HEK293 (cell line): ENCODE data around the gene SEC22C.

ENCODE experiments used
- BCL11A ChIP-seq: fragments of 450-650 bp; formaldehyde crosslinking; IDR thresholded peaks from 2 replicates; pipeline ENCODE4 v1.5.1; 2016; ENCODE audit warnings: low read depth, missing biosample characterization, missing genetic modification characterization
- BCL6B ChIP-seq: fragments of 450-650 bp; formaldehyde crosslinking; IDR thresholded peaks from 2 replicates; pipeline ENCODE4 v1.5.1; 2017; ENCODE audit warnings: missing biosample characterization, missing genetic modification characterization
- GLI2 ChIP-seq: fragments of 450-650 bp; formaldehyde crosslinking; IDR thresholded peaks from 2 replicates; pipeline ENCODE4; 2017; ENCODE audit warnings: missing biosample characterization, missing genetic modification characterization, low read depth, borderline replicate concordance
- INSM2 ChIP-seq: fragments of 450-650 bp; formaldehyde crosslinking; IDR thresholded peaks from 2 replicates; pipeline ENCODE4 v1.5.1; 2016; ENCODE audit warnings: missing biosample characterization, missing genetic modification characterization
- KLF17 ChIP-seq: fragments of 450-650 bp; formaldehyde crosslinking; IDR thresholded peaks from 2 replicates; pipeline ENCODE4 v1.5.1; 2016; ENCODE audit warnings: missing biosample characterization, missing genetic modification characterization
- KLF9 ChIP-seq: fragments of 450-650 bp; formaldehyde crosslinking; IDR thresholded peaks from 2 replicates; pipeline ENCODE4 v1.5.1; 2016; ENCODE audit warnings: missing biosample characterization, missing genetic modification characterization, low read depth
- MYNN ChIP-seq: fragments of 450-650 bp; formaldehyde crosslinking; IDR thresholded peaks from 2 replicates; pipeline ENCODE4 v1.5.1; 2016; ENCODE audit warnings: missing biosample characterization, missing genetic modification characterization, borderline replicate concordance
- MZF1 ChIP-seq: fragments of 450-650 bp; formaldehyde crosslinking; IDR thresholded peaks from 2 replicates; pipeline ENCODE4 v1.5.1; 2017; ENCODE audit warnings: missing biosample characterization, missing genetic modification characterization, borderline replicate concordance
- PRDM10 ChIP-seq: fragments of 450-650 bp; formaldehyde crosslinking; IDR thresholded peaks from 2 replicates; pipeline ENCODE4 v1.5.1; 2016; ENCODE audit warnings: missing biosample characterization, missing genetic modification characterization
- REPIN1 ChIP-seq: fragments of 450-650 bp; formaldehyde crosslinking; IDR thresholded peaks from 2 replicates; pipeline ENCODE4 v1.5.1; 2017; ENCODE audit warnings: missing biosample characterization, missing genetic modification characterization, low read depth
- SCRT2 ChIP-seq: fragments of 450-650 bp; formaldehyde crosslinking; IDR thresholded peaks from 2 replicates; pipeline ENCODE4 v1.5.1; 2016; ENCODE audit warnings: missing biosample characterization, missing genetic modification characterization
- YY1 ChIP-seq: fragments of 450-650 bp; formaldehyde crosslinking; IDR thresholded peaks from 2 replicates; pipeline ENCODE4 v1.5.1; 2018; ENCODE audit warnings: missing biosample characterization, missing genetic modification characterization
- YY2 ChIP-seq: fragments of 450-650 bp; formaldehyde crosslinking; IDR thresholded peaks from 2 replicates; pipeline ENCODE4 v1.5.1; 2016; ENCODE audit warnings: missing biosample characterization, missing genetic modification characterization
- ZBTB49 ChIP-seq: fragments of 450-650 bp; formaldehyde crosslinking; IDR thresholded peaks from 2 replicates; pipeline ENCODE4 v1.5.1; 2016; ENCODE audit warnings: missing biosample characterization, missing genetic modification characterization, low read depth
- ZBTB7A ChIP-seq: fragments of 450-650 bp; formaldehyde crosslinking; IDR thresholded peaks from 2 replicates; pipeline ENCODE4 v1.5.1; 2016; ENCODE audit warnings: low read depth, missing biosample characterization, missing genetic modification characterization
- ZNF174 ChIP-seq: fragments of 450-650 bp; formaldehyde crosslinking; IDR thresholded peaks from 2 replicates; pipeline ENCODE4 v1.5.0; 2017; ENCODE audit warnings: missing biosample characterization, mild to moderate bottlenecking, missing genetic modification characterization
- ZNF184 ChIP-seq: fragments of 450-650 bp; IDR thresholded peaks from 2 replicates; pipeline ENCODE4 v1.5.1; 2018; ENCODE audit warnings: missing biosample characterization, mild to moderate bottlenecking, missing genetic modification characterization
- ZNF221 ChIP-seq: fragments of 450-650 bp; formaldehyde crosslinking; IDR thresholded peaks from 2 replicates; pipeline ENCODE4 v1.5.1; 2017; ENCODE audit warnings: missing biosample characterization, missing genetic modification characterization, borderline replicate concordance
- ZNF302 ChIP-seq: fragments of 450-650 bp; formaldehyde crosslinking; IDR thresholded peaks from 2 replicates; pipeline ENCODE4 v1.5.1; 2016; ENCODE audit warnings: missing biosample characterization, missing genetic modification characterization, low read depth
- ZNF324 ChIP-seq: fragments of 450-650 bp; formaldehyde crosslinking; IDR thresholded peaks from 2 replicates; pipeline ENCODE4 v1.5.1; 2016; ENCODE audit warnings: missing biosample characterization, missing genetic modification characterization
- ZNF350 ChIP-seq: fragments of 450-650 bp; formaldehyde crosslinking; IDR thresholded peaks from 2 replicates; pipeline ENCODE4 v1.5.0; 2017; ENCODE audit warnings: missing biosample characterization, mild to moderate bottlenecking, missing genetic modification characterization
- ZNF610 ChIP-seq: fragments of 450-650 bp; formaldehyde crosslinking; IDR thresholded peaks from 2 replicates; pipeline ENCODE4 v1.5.1; 2016; ENCODE audit warnings: missing biosample characterization, missing genetic modification characterization, borderline replicate concordance
- ZNF629 ChIP-seq: fragments of 450-650 bp; formaldehyde crosslinking; IDR thresholded peaks from 2 replicates; pipeline ENCODE4 v1.5.1; 2017; ENCODE audit warnings: missing biosample characterization, missing genetic modification characterization
- ZNF747 ChIP-seq: fragments of 450-650 bp; formaldehyde crosslinking; IDR thresholded peaks from 2 replicates; pipeline ENCODE4 v1.5.1; 2016; ENCODE audit warnings: missing biosample characterization, missing genetic modification characterization
- ZNF76 ChIP-seq: fragments of 450-650 bp; formaldehyde crosslinking; IDR thresholded peaks from 2 replicates; pipeline ENCODE4; 2016; ENCODE audit warnings: low read depth, missing biosample characterization, missing genetic modification characterization, borderline replicate concordance
- ZSCAN18 ChIP-seq: fragments of 450-650 bp; formaldehyde crosslinking; IDR thresholded peaks from 2 replicates; pipeline ENCODE4 v1.5.1; 2016; ENCODE audit warnings: missing biosample characterization, missing genetic modification characterization
- ZSCAN30 ChIP-seq: fragments of 450-650 bp; IDR thresholded peaks from 2 replicates; pipeline ENCODE4 v1.5.1; 2018; ENCODE audit warnings: missing biosample characterization, mild to moderate bottlenecking, missing genetic modification characterization, moderate library complexity

The SEC22C gene

GRCh38 chr3:42600111-42600957 is 18.6 kb upstream of the SEC22C start, which contains the start of gene NKTR (continued):
- no peak for TF ChIP-seq ZBTB49 (tag by site-specific recombination)
- peak; percentile 66; the same call in 1 of the 2 replicates for TF ChIP-seq ZNF324 (tag by site-specific recombination)
- TF ChIP-seq KLF9 = peak; percentile 97
- TF ChIP-seq ZNF747 = no peak
- no peak for TF ChIP-seq YY2
- TF ChIP-seq ZSCAN30 (tag by site-specific recombination) = peak; percentile 66; the same call in 1 of the 2 replicates
- 0 out of 2 replicates have a peak, but pooled peaks have one; percentile 22 for TF ChIP-seq MYNN
- no peak for TF ChIP-seq ZNF350 (tag by site-specific recombination)
- no peak for TF ChIP-seq BCL11A (tag by site-specific recombination)
- TF ChIP-seq ZNF610 = no peak
- TF ChIP-seq ZNF221 (tag by site-specific recombination) = no peak
- TF ChIP-seq ZBTB7A (tag by site-specific recombination) = 0 out of 2 replicates have a peak, but pooled peaks have one; percentile 69
- no peak for TF ChIP-seq ZNF302 (tag by site-specific recombination)
- no peak for TF ChIP-seq BCL6B (tag by site-specific recombination)
- no peak for TF ChIP-seq GLI2 (tag by site-specific recombination)
- no peak for TF ChIP-seq MZF1 (tag by site-specific recombination)
- no peak for TF ChIP-seq ZNF184
- no peak for TF ChIP-seq SCRT2 (tag by site-specific recombination)
- no peak for TF ChIP-seq ZSCAN18 (tag by site-specific recombination)
- TF ChIP-seq KLF17 = no peak
- TF ChIP-seq INSM2 = no peak
- TF ChIP-seq ZNF76 (tag by site-specific recombination) = no peak
- peak; percentile 7; the same call in 1 of the 2 replicates for TF ChIP-seq ZNF629 (tag by site-specific recombination)
- peak; percentile 68 for TF ChIP-seq PRDM10 (tag by site-specific recombination)
- TF ChIP-seq YY1 (tag by site-specific recombination) = no peak
- TF ChIP-seq REPIN1 (tag by site-specific recombination) = no peak
- TF ChIP-seq ZNF174 (tag by site-specific recombination) = no peak
